Mesenchymal stem cell (in vitro differentiated cells and primary cell): ENCODE results near the gene KIF3C.
"Not testable (repeated sequence)": the region's sequence is repeated elsewhere in the genome, so short reads cannot be mapped to it uniquely, and the experiment has no call there.

ENCODE experiments used
- DNase-seq: peaks from one replicate; pipeline ENCODE4 v3.0.0-alpha.2; 2013
- H2AFZ ChIP-seq: one replicate; pipeline ENCODE4 v1.6.1; 2013; ENCODE audit warnings: low read depth, mild to moderate bottlenecking, control low read depth, inconsistent platforms, low read length, moderate library complexity
- H2AK5ac ChIP-seq: 2 replicates; pipeline ENCODE4 v1.6.1; 2013; ENCODE audit warnings: low read length, moderate library complexity, mild to moderate bottlenecking, inconsistent platforms; ENCODE audit not compliant: severe bottlenecking
- H2BK120ac ChIP-seq: one replicate; pipeline ENCODE4 v1.6.1; 2013; ENCODE audit warnings: low read depth, mild to moderate bottlenecking, inconsistent platforms, low read length, moderate library complexity
- H2BK12ac ChIP-seq, 2 experiments: one replicate each; pipeline ENCODE4 v1.6.1; 2013; ENCODE audit warnings: inconsistent platforms in 2 of 2, low read length in 2 of 2, mild to moderate bottlenecking in 2 of 2, moderate library complexity in 2 of 2, control low read depth in 1 of 2
- H2BK15ac ChIP-seq: one replicate; pipeline ENCODE4 v1.6.1; 2013; ENCODE audit warnings: mild to moderate bottlenecking, low read depth, inconsistent platforms; ENCODE audit not compliant: poor library complexity, severe bottlenecking
- H2BK5ac ChIP-seq: 2 replicates; pipeline ENCODE4 v1.6.1; 2013; ENCODE audit warnings: low read depth, mild to moderate bottlenecking, low read length, control low read depth, inconsistent platforms; ENCODE audit not compliant: poor library complexity, severe bottlenecking
- H3K14ac ChIP-seq, 2 experiments: one replicate each; pipeline ENCODE4 v1.6.1; 2013; ENCODE audit warnings: inconsistent platforms in 2 of 2, low read length in 2 of 2, control low read depth in 1 of 2, mild to moderate bottlenecking in 1 of 2, moderate library complexity in 1 of 2
- H3K18ac ChIP-seq, 2 experiments: one replicate each; pipeline ENCODE4 v1.6.1; 2013; ENCODE audit warnings: inconsistent platforms in 2 of 2, low read length in 2 of 2, control low read depth in 1 of 2, low read depth in 1 of 2, mild to moderate bottlenecking in 1 of 2
- H3K23ac ChIP-seq, 2 experiments: one replicate each; pipeline ENCODE4 v1.6.1; 2013; ENCODE audit warnings: inconsistent platforms in 2 of 2, low read length in 2 of 2, mild to moderate bottlenecking in 2 of 2, moderate library complexity in 2 of 2, control low read depth in 1 of 2
- H3K27ac ChIP-seq: 2 replicates; pipeline ENCODE4 v1.5.1; 2013; ENCODE audit warnings: mild to moderate bottlenecking, moderate library complexity, low read length, control low read depth, inconsistent platforms; ENCODE audit not compliant: poor library complexity, severe bottlenecking
- H3K27me3 ChIP-seq, 2 experiments: 2 replicates each; pipeline versions ENCODE4 v1.6.1 to v1.7.0; 2013; ENCODE audit warnings: low read length in 2 of 2, mild to moderate bottlenecking in 2 of 2, moderate library complexity in 2 of 2, control low read depth in 1 of 2, inconsistent platforms in 1 of 2; ENCODE audit not compliant: control insufficient read depth in 1 of 2, insufficient read depth in 1 of 2
- H3K36me3 ChIP-seq, 2 experiments: 2 replicates each; pipeline versions ENCODE4 v1.6.1 to v1.7.0; 2013; ENCODE audit warnings: low read length in 2 of 2, control low read depth in 1 of 2, inconsistent platforms in 1 of 2, low read depth in 1 of 2, mild to moderate bottlenecking in 1 of 2; ENCODE audit not compliant: insufficient read depth in 2 of 2, control insufficient read depth in 1 of 2
- H3K4ac ChIP-seq, 2 experiments: one replicate each; pipeline ENCODE4 v1.6.1; 2013; ENCODE audit warnings: inconsistent platforms in 2 of 2, low read length in 2 of 2, mild to moderate bottlenecking in 2 of 2, moderate library complexity in 2 of 2, control low read depth in 1 of 2, low read depth in 1 of 2
- H3K4me1 ChIP-seq: 2 replicates; pipeline ENCODE4 v1.6.1; 2013; ENCODE audit warnings: low read depth, low read length, control low read depth; ENCODE audit not compliant: control insufficient read depth, insufficient read depth
- H3K4me2 ChIP-seq: 2 replicates; pipeline ENCODE4 v1.6.1; 2013; ENCODE audit warnings: low read length, mild to moderate bottlenecking, inconsistent platforms; ENCODE audit not compliant: poor library complexity, severe bottlenecking
- H3K4me3 ChIP-seq, 2 experiments: 2 replicates each; pipeline versions ENCODE4 v1.5.1 to v1.7.0; 2013; ENCODE audit warnings: low read length in 2 of 2, mild to moderate bottlenecking in 2 of 2, control low read depth in 1 of 2, low read depth in 1 of 2; ENCODE audit not compliant: insufficient read depth in 1 of 2
- H3K79me1 ChIP-seq: replicated peaks from 2 replicates; pipeline ENCODE4 v1.6.1; 2013; ENCODE audit warnings: mild to moderate bottlenecking, control low read depth, low read length, inconsistent platforms; ENCODE audit not compliant: poor library complexity, severe bottlenecking
- H3K9ac ChIP-seq: 2 replicates; pipeline ENCODE4 v1.7.0; 2013; ENCODE audit warnings: mild to moderate bottlenecking, low read length, moderate library complexity
- H3K9me3 ChIP-seq: 2 replicates; pipeline ENCODE4 v1.7.0; 2013; ENCODE audit warnings: mild to moderate bottlenecking, low read length; ENCODE audit not compliant: control insufficient read depth
- H4K8ac ChIP-seq: one replicate; pipeline ENCODE4 v1.6.1; 2013; ENCODE audit warnings: inconsistent platforms, mild to moderate bottlenecking, low read length, moderate library complexity
- H4K91ac ChIP-seq: one replicate; pipeline ENCODE4 v1.6.1; 2013; ENCODE audit warnings: mild to moderate bottlenecking, low read length, inconsistent platforms
- WGBS: methylation state at CpG from one replicate; pipeline ENCODE4 v1.1.7; 2013; ENCODE audit warnings: mixed read lengths; 5-methylcytosine and 5-hydroxymethylcytosine counted together

Gene KIF3C

DNA sequence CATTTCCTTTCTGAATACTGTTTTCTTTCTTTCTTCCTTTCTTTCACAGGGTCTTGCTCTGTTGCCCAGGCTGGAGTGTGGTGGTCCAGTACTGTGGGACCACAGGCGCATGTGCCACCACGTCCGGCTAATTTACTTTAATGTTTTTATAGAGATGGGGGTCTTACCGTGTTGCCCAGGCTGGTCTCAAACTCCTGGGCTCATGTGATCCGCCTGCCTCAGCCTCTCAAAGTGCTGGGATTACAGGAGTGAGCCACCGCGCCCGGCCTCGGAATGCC is 68.7 kb downstream of the KIF3C start:
- not testable (repeated sequence) for H2AK5ac ChIP-seq, H3K4me1 ChIP-seq, H2BK120ac ChIP-seq, H3K4ac ChIP-seq, H3K9me3 ChIP-seq, H3K23ac ChIP-seq, H2AFZ ChIP-seq, H4K91ac ChIP-seq, H3K79me1 ChIP-seq, H3K27me3 ChIP-seq, H2BK15ac ChIP-seq, H3K9ac ChIP-seq, DNase-seq, H3K18ac ChIP-seq, H3K4me2 ChIP-seq, H3K4me3 ChIP-seq, H2BK12ac ChIP-seq, H3K14ac ChIP-seq, H3K36me3 ChIP-seq, H2BK5ac ChIP-seq
- WGBS = 81% methylated on average over 9 of the region's 9 CpGs
- Histone ChIP-seq H3K27ac (peak overlapping the region; percentile 13), H4K8ac (peak overlapping the region; percentile 23)

DNA sequence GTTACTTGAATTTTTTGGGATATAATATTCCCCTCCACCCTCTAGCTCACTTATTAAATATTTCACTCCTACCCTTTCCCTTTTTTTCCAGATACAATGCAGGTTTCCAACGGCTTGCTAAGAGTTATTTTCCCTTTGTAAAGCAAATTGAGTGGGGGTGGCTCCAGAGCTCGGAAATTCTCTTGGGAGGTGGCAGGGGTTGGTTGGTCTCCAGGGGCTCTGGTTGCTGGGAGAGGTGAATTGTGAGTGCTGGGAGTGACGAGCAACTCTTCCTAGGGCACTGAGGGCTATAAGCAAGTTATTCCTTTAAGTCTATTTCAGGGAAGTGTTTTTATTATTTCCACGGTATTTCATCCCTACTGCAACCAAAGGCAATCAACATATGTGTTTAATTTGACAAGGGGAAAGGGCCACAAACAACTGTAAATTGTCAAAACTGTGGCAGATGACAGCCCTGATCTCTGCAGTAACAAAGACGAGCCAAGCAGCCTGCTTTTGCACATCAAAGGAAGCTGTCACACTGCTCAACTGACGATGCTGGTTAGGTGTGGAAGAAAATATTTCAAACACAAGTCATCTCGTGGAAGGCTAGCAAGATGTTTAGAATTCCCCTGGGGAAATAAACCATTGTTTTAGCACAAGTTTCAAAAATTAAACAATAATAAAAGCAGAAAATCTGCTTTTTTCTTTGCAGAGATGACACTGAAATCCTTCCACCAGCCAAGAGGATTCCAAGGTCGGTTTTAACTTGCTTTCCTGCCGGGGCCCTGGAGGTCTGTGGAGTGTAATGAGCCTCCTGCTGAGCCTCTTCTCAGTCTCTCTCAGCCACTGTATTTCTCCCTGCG is 69.2 kb downstream of the KIF3C start:
- Histone ChIP-seq H2BK15ac (peak overlapping the region; percentile 67), H3K4me1 (peaks cover 2% of the 10 kb centered on the region), H2AFZ (no peak overlapping the region), H4K91ac (no peak overlapping the region), H2BK12ac (no peak overlapping the region), H3K23ac (no peak overlapping the region), H3K36me3 (no peaks in the 10 kb centered on the region), H3K4ac (no peak overlapping the region), H3K9ac (no peak overlapping the region), H3K4me2 (peak overlapping the region; percentile 2), H3K18ac (no peak overlapping the region), H3K14ac (no peak overlapping the region), H3K4me3 (no peak overlapping the region), H4K8ac (no peak overlapping the region), H3K27me3 (no peaks in the 10 kb centered on the region), H2BK120ac (no peak overlapping the region), H3K27ac (peak overlapping the region; percentile 13), H2BK5ac (no peak overlapping the region), H3K79me1 (no peaks in the 10 kb centered on the region), H3K9me3 (no peaks in the 10 kb centered on the region), H2AK5ac (no peak overlapping the region)
- 8% methylated on average over 7 of the region's 10 CpGs for WGBS
- DNase-seq = peak; percentile 22

DNA sequence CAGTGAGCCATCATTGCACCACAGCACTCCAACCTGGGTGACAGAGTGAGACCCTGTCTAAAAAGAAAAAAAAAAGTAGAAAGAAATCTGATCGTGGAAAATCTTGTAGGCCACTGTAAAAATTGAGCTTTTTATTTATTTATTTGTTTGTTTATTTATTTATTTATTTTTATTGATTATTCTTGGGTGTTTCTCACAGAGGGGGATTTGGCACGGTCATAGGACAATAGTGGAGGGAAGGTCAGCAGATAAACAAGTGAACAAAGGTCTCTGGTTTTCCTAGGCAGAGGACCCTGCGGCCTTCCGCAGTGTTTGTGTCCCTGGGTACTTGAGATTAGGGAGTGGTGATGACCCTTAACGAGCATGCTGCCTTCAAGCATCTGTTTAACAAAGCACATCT is 72.7 kb downstream of the KIF3C start:
- H2AFZ ChIP-seq, H3K23ac ChIP-seq, DNase-seq, H3K14ac ChIP-seq, H2BK120ac ChIP-seq, H2BK15ac ChIP-seq, H3K9ac ChIP-seq, H3K36me3 ChIP-seq, H3K18ac ChIP-seq, H2BK5ac ChIP-seq, H3K4ac ChIP-seq, H4K8ac ChIP-seq, H3K4me2 ChIP-seq, H3K27ac ChIP-seq, H3K27me3 ChIP-seq, H2AK5ac ChIP-seq, H4K91ac ChIP-seq, H3K9me3 ChIP-seq, H3K4me3 ChIP-seq, H3K4me1 ChIP-seq, H3K79me1 ChIP-seq, H2BK12ac ChIP-seq: not testable (repeated sequence)
- WGBS = no CpG with 5 or more reads among the region's 5 CpGs

DNA sequence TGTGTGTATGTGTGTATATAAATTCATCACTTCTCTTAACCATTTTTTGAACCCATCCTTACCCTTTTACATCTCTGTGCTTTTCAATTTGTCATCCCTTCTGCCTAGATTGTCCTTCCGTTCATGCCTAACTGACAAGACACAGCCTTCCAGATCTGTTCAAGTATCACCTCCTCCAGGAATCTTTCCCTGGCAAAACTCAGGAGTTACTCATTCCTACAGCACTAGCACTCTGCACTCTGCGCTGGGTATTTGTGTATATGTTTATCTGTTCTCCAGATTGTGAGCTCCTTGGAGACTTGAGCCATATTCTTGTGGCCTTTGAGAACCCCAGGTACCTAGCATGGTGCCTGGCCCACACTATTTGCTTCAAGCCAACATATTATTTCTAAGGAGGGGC is 77.2 kb downstream of the KIF3C start:
- Histone ChIP-seq H3K18ac (no peak overlapping the region), H2AFZ (no peak overlapping the region), H3K4me2 (no peak overlapping the region), H4K8ac (no peak overlapping the region), H3K4ac (no peak overlapping the region), H3K79me1 (no peaks in the 10 kb centered on the region), H3K23ac (no peak overlapping the region), H3K27ac (no peak overlapping the region), H3K9me3 (no peaks in the 10 kb centered on the region), H3K36me3 (no peaks in the 10 kb centered on the region), H3K4me1 (no peaks in the 10 kb centered on the region), H2BK12ac (no peak overlapping the region), H3K14ac (no peak overlapping the region), H3K27me3 (no peaks in the 10 kb centered on the region), H3K9ac (no peak overlapping the region), H2BK120ac (no peak overlapping the region), H4K91ac (no peak overlapping the region), H2AK5ac (no peak overlapping the region), H2BK5ac (no peak overlapping the region), H3K4me3 (no peak overlapping the region), H2BK15ac (no peak overlapping the region)
- 82% methylated on average over 1 of the region's 2 CpGs for WGBS
- DNase-seq = peak; percentile 38
